Measurements from ENCODE around the gene ACOX3. TPM values are rescaled to one million over a fixed set of nuclear protein-coding genes. Genes with fewer than 3 reads are reported as not detected.
"Not testable (repeated sequence)": the region's sequence is repeated elsewhere in the genome, so short reads cannot be mapped to it uniquely, and the experiment has no call there.

Gene ACOX3
- total and polyA plus RNA-seq, 2 donors, result 17.4 to 36.6 TPM

GRCh38 chr4:8353912-8354453 lies 86.5 kb downstream of the ACOX3 start:
- Histone ChIP-seq H3K36me3 (ENCODE audit: insufficient read depth) (no peaks in the 10 kb centered on the region), H3K27ac (ENCODE audit: low read depth) (no peak overlapping the region), H3K4me1 (ENCODE audit: insufficient read depth) (no peaks in the 10 kb centered on the region), H3K4me3 (ENCODE audit: low read depth, low read length) (no peak overlapping the region)
- DNase-seq (ENCODE audit: extremely low spot score), result no peak
- WGBS, result 53% methylated on average over 12 of the region's 12 CpGs

DNA sequence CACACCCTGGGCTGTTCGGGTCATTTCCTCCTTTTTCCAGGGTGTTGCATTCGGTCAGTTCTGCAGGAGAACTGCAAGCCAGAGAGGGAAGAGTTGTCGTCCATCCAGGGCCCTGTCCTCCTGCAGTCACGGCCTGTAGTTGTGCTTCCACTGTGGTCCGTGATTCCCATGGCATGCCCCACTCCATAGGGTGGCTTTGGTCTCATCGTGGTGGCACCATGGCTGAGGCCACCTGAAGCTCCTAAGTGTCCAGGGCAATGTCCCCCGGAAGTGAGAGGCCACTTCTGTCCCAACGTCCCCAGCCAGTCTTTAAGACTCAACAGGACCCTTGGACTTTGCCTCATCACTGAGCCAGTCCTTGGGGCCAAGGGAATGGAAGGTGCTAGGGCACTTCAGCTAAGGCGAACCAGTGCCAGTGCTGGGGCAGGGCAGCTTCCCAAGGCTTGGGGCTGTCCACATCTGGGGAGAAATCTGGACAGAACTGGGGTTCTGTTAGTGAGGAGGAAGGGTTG lies 87.3 kb downstream of the ACOX3 start:
- WGBS, result 91% methylated on average over 9 of the region's 9 CpGs
- H3K4me3 ChIP-seq (ENCODE audit: low read depth, low read length), result no peak overlapping the region
- no peak overlapping the region for H3K27ac ChIP-seq (ENCODE audit: low read depth)
- DNase-seq (ENCODE audit: extremely low spot score), result no peak
- H3K36me3 ChIP-seq (ENCODE audit: insufficient read depth), result no peaks in the 10 kb centered on the region
- no peaks in the 10 kb centered on the region for H3K4me1 ChIP-seq (ENCODE audit: insufficient read depth)

- no peak overlapping the region for H3K4me3 ChIP-seq (ENCODE audit: low read depth, low read length)
- H3K36me3 ChIP-seq (ENCODE audit: insufficient read depth), result no peaks in the 10 kb centered on the region
- 80% methylated on average over 20 of the region's 20 CpGs for WGBS
- H3K27ac ChIP-seq (ENCODE audit: low read depth), result no peak overlapping the region
- H3K4me1 ChIP-seq (ENCODE audit: insufficient read depth), result no peaks in the 10 kb centered on the region
- DNase-seq (ENCODE audit: extremely low spot score), result no peak
These were observed 88.0 kb downstream of the ACOX3 start for GRCh38 chr4:8352368-8353157.

GRCh38 chr4:8351931-8352367 lies 88.6 kb downstream of the ACOX3 start:
- H3K27ac ChIP-seq (ENCODE audit: low read depth), result no peak overlapping the region
- WGBS, result 33% methylated on average over 8 of the region's 8 CpGs
- peak; percentile 80 for DNase-seq (ENCODE audit: extremely low spot score)
- no peaks in the 10 kb centered on the region for H3K36me3 ChIP-seq (ENCODE audit: insufficient read depth)
- no peak overlapping the region for H3K4me3 ChIP-seq (ENCODE audit: low read depth, low read length)
- no peaks in the 10 kb centered on the region for H3K4me1 ChIP-seq (ENCODE audit: insufficient read depth)

GRCh38 chr4:8350841-8351461 lies 89.6 kb downstream of the ACOX3 start:
- no peak for DNase-seq (ENCODE audit: extremely low spot score)

DNA sequence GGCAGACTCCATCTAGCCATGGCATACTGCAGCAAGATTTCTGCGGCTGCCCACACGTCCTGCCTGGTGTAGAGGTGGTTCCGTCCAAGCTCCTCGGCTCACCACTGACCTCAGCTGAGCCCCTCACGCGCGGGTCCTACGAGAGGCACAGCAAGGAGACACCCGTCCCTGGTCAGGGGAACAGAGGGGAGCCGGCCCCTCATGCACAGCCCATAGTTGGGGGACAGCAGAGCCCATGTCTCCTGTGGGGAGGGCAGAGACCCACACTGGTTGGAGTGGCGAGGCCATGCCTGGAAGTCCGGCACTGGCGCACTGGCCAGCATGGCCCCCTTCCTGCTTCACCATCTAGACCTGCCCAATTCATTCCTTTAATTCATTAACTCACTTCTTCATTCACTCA lies 90.2 kb downstream of the ACOX3 start:
- 91% methylated on average over 13 of the region's 13 CpGs for WGBS
- H3K27ac ChIP-seq (ENCODE audit: low read depth), result no peak overlapping the region
- DNase-seq (ENCODE audit: extremely low spot score), result no peak
- H3K4me1 ChIP-seq (ENCODE audit: insufficient read depth), result no peaks in the 10 kb centered on the region
- H3K4me3 ChIP-seq (ENCODE audit: low read depth, low read length), result no peak overlapping the region
- H3K36me3 ChIP-seq (ENCODE audit: insufficient read depth), result no peaks in the 10 kb centered on the region

More at GRCh38 chr4:8350841-8351461, 89.6 kb downstream of the ACOX3 start:
- Histone ChIP-seq H3K36me3 (ENCODE audit: insufficient read depth) (no peaks in the 10 kb centered on the region), H3K4me1 (ENCODE audit: insufficient read depth) (no peaks in the 10 kb centered on the region), H3K27ac (ENCODE audit: low read depth) (no peak overlapping the region), H3K4me3 (ENCODE audit: low read depth, low read length) (no peak overlapping the region)
- WGBS, result 93% methylated on average over 19 of the region's 19 CpGs

DNA sequence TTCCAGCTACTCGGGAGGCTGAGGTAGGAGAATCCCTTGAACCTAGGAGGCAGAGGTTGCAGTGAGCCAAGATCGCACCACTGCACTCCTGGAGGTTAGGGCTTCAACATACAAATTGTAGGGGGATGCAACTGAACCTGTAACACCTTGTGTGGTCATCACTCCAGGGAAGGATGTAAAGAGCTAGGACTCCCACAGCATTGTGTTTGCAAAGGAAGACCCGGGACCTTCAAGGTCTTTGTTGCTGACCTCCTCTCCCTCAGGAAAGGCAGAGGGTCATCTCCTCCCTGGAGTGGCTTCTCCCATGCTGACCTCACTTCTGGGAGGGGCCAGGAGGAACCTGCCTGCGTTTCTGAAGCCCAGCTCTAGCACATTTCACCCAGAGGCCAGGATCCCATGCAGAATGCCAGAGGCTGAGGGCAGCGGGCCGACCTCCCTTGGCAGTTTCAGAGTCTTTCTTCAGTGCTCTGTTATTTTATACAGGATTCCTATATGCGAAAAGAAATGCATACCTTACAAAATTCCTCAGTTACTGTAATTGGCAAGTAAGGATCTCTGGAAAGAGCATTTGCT lies 90.8 kb downstream of the ACOX3 start:
- no peak for DNase-seq (ENCODE audit: extremely low spot score)
- no peak overlapping the region for H3K27ac ChIP-seq (ENCODE audit: low read depth)

GRCh38 chr4:8349236-8349635 lies 91.3 kb downstream of the ACOX3 start:
- H3K4me3 ChIP-seq (ENCODE audit: low read depth, low read length); H3K36me3 ChIP-seq (ENCODE audit: insufficient read depth); H3K4me1 ChIP-seq (ENCODE audit: insufficient read depth); DNase-seq (ENCODE audit: extremely low spot score); H3K27ac ChIP-seq (ENCODE audit: low read depth): not testable (repeated sequence)
- WGBS, result 95% methylated on average over 11 of the region's 11 CpGs

More for the DNA sequence above, 90.8 kb downstream of the ACOX3 start:
- 84% methylated on average over 7 of the region's 7 CpGs for WGBS
- Histone ChIP-seq H3K4me3 (ENCODE audit: low read depth, low read length) (no peak overlapping the region), H3K4me1 (ENCODE audit: insufficient read depth) (no peaks in the 10 kb centered on the region), H3K36me3 (ENCODE audit: insufficient read depth) (no peaks in the 10 kb centered on the region)

DNA sequence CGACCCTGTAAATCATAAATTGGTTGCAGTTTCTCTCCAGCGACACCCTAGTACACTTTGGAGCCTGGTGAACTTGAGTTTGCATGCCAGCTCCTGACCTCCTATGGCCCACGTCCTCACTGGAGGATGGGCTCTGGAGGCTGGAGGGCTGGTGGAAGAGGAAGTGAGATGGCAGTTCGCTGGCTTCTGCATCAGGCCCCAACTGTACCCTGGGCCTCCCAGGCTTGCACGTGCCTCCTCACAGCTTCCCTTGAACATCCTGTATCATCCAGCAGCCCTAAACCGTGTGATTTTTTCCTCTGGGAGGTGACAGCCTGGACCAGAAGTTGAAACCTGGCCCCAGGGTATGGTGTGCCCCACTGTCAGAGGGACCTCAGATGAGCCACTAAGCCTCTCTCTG lies 92.5 kb downstream of the ACOX3 start:
- H3K27ac ChIP-seq (ENCODE audit: low read depth), result no peak overlapping the region
- H3K4me3 ChIP-seq (ENCODE audit: low read depth, low read length), result no peak overlapping the region
- 65% methylated on average over 6 of the region's 6 CpGs for WGBS
- no peaks in the 10 kb centered on the region for H3K36me3 ChIP-seq (ENCODE audit: insufficient read depth)
- no peaks in the 10 kb centered on the region for H3K4me1 ChIP-seq (ENCODE audit: insufficient read depth)
- DNase-seq (ENCODE audit: extremely low spot score), result no peak

- WGBS, result 88% methylated on average over 7 of the region's 7 CpGs
- DNase-seq (ENCODE audit: extremely low spot score), result no peak
- Histone ChIP-seq H3K27ac (ENCODE audit: low read depth) (no peak overlapping the region), H3K4me3 (ENCODE audit: low read depth, low read length) (no peak overlapping the region), H3K4me1 (ENCODE audit: insufficient read depth) (no peaks in the 10 kb centered on the region), H3K36me3 (ENCODE audit: insufficient read depth) (no peaks in the 10 kb centered on the region)
These were observed 92.9 kb downstream of the ACOX3 start for GRCh38 chr4:8347660-8348059.

- WGBS, result 68% methylated on average over 16 of the region's 16 CpGs
- no peaks in the 10 kb centered on the region for H3K4me1 ChIP-seq (ENCODE audit: insufficient read depth)
- H3K4me3 ChIP-seq (ENCODE audit: low read depth, low read length), result no peak overlapping the region
- H3K36me3 ChIP-seq (ENCODE audit: insufficient read depth), result no peaks in the 10 kb centered on the region
- no peak overlapping the region for H3K27ac ChIP-seq (ENCODE audit: low read depth)
- DNase-seq (ENCODE audit: extremely low spot score), result no peak
These were observed 93.5 kb downstream of the ACOX3 start for GRCh38 chr4:8346838-8347605.

- Histone ChIP-seq H3K27ac (ENCODE audit: low read depth) (no peak overlapping the region), H3K4me1 (ENCODE audit: insufficient read depth) (no peaks in the 10 kb centered on the region)
- 91% methylated on average over 39 of the region's 39 CpGs for WGBS
These were observed 94.3 kb downstream of the ACOX3 start for GRCh38 chr4:8345946-8346814.

More at GRCh38 chr4:8345946-8346814, 94.3 kb downstream of the ACOX3 start:
- DNase-seq (ENCODE audit: extremely low spot score), result no peak
- Histone ChIP-seq H3K36me3 (ENCODE audit: insufficient read depth) (no peaks in the 10 kb centered on the region), H3K4me3 (ENCODE audit: low read depth, low read length) (no peak overlapping the region)

Measured in urinary bladder (tissue), 4 donors.